HG03575 (cell line): ENCODE results near the gene DRAP1.
"Not testable (repeated sequence)": the region's sequence is repeated elsewhere in the genome, so short reads cannot be mapped to it uniquely, and the experiment has no call there.

ENCODE experiments used
- ATAC-seq: cut with Tn5 transposase; IDR thresholded peaks from one replicate; pipeline ENCODE4 v1.9.1; 2021; ENCODE audit not compliant: unreplicated experiment, insufficient number of reproducible peaks, low FRiP score; ENCODE audit errors: extremely low read depth

DRAP1 gene

GRCh38 chr11:65921876-65922275 is 2.6 kb downstream of the DRAP1 start:
- ATAC-seq, result no peak

- ATAC-seq, result no peak
Observed at GRCh38 chr11:65922565-65922964, 3.3 kb downstream of the DRAP1 start.

GRCh38 chr11:65925397-65925796 is 6.2 kb downstream of the DRAP1 start:
- ATAC-seq, result no peak

GRCh38 chr11:65927904-65928397 is 8.7 kb downstream of the DRAP1 start:
- ATAC-seq, result no peak

- no peak for ATAC-seq
Observed at GRCh38 chr11:65928667-65929066, 9.4 kb downstream of the DRAP1 start.

GRCh38 chr11:65931773-65932557 is 12.7 kb downstream of the DRAP1 start:
- ATAC-seq, result no peak

GRCh38 chr11:65932558-65932919 is 13.3 kb downstream of the DRAP1 start:
- ATAC-seq, result no peak

GRCh38 chr11:65934014-65934413 is 14.8 kb downstream of the DRAP1 start:
- no peak for ATAC-seq

- ATAC-seq, result no peak
Observed at GRCh38 chr11:65937766-65938165, 18.5 kb downstream of the DRAP1 start.

- ATAC-seq, result no peak
Observed at GRCh38 chr11:65941720-65942310, 22.6 kb downstream of the DRAP1 start.

- no peak for ATAC-seq
Observed at GRCh38 chr11:65942531-65942930, 23.3 kb downstream of the DRAP1 start.

- ATAC-seq, result no peak
Observed at GRCh38 chr11:65944191-65944590, 25.0 kb downstream of the DRAP1 start.

- no peak for ATAC-seq
Observed at GRCh38 chr11:65944767-65945166, 25.5 kb downstream of the DRAP1 start.

GRCh38 chr11:65945430-65945911 is 26.2 kb downstream of the DRAP1 start, which contains the start of gene TSGA10IP:
TSGA10IP (plus strand) TSS chr11:65945480; CDS start chr11:65945676, 196 bp downstream.
- no peak for ATAC-seq

GRCh38 chr11:65945941-65946558 is 26.8 kb downstream of the DRAP1 start:
- no peak for ATAC-seq

- ATAC-seq, result no peak
Observed at GRCh38 chr11:65946655-65947054, 27.4 kb downstream of the DRAP1 start.

- ATAC-seq, result no peak
Observed at GRCh38 chr11:65947133-65947532, 27.9 kb downstream of the DRAP1 start.

GRCh38 chr11:65947603-65948125 is 28.4 kb downstream of the DRAP1 start:
- ATAC-seq, result no peak

- ATAC-seq, result not testable (repeated sequence)
Observed at GRCh38 chr11:65950711-65951110, 31.5 kb downstream of the DRAP1 start.

- ATAC-seq, result not testable (repeated sequence)
Observed at GRCh38 chr11:65951641-65952040, 32.4 kb downstream of the DRAP1 start.
